Activated T-cell treated with anti-CD3 and anti-CD28 coated beads for 48 hours (primary cell): ENCODE results near the gene KCTD17.

Experiments
- DNase-seq: peaks from one replicate; pipeline ENCODE4 v3.0.0-alpha.2; 2020; ENCODE audit warnings: low read depth

Gene KCTD17, protein sequence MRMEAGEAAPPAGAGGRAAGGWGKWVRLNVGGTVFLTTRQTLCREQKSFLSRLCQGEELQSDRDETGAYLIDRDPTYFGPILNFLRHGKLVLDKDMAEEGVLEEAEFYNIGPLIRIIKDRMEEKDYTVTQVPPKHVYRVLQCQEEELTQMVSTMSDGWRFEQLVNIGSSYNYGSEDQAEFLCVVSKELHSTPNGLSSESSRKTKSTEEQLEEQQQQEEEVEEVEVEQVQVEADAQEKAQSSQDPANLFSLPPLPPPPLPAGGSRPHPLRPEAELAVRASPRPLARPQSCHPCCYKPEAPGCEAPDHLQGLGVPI

DNA sequence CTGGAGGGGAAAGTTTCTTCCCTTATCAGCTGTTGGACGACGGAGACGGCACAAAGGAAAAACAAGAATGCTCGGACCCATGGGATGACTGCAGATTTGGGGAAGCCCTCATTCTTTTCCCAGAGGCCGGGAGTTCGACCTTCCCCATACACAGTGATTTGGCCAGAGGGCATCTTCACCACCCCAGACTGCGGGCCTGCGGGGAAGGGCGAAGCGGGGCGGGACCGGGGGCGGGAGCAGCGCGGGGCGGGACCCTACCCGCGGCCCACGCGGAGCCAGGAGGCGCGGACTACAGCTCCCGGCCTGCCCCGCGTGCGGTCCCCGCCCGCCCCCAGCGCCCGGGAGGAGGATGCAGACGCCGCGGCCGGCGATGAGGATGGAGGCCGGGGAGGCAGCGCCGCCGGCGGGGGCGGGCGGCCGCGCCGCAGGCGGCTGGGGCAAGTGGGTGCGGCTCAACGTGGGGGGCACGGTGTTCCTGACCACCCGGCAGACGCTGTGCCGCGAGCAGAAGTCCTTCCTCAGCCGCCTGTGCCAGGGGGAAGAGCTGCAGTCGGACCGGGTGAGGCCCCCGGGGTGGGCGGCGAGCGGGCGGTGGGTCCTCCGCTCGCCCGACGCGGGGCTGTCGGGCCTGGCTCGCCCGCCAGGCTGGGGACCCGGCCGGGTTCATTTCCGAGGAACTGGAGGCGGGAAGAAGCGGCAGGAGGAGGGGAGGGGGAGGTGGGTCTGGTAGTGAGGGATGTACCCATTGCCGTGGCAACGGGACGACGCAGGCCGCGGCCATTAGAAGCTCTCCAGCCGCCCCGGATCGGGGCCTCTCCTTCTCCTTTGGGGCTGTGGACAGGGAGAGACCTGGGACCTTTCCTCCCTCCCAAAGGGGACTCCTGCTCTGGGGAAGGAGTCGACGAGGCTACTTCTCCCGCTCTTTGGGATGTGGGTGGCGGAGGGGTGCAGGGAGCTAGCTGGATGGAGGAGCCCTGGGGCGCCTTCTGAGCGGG lies at the start of gene KCTD17:
TSS of gene KCTD17 (plus strand) at position 352 of the 995 bp plus-strand sequence. CDS start at position 371, 19 bp downstream.
- peak; percentile 81 for DNase-seq

DNA sequence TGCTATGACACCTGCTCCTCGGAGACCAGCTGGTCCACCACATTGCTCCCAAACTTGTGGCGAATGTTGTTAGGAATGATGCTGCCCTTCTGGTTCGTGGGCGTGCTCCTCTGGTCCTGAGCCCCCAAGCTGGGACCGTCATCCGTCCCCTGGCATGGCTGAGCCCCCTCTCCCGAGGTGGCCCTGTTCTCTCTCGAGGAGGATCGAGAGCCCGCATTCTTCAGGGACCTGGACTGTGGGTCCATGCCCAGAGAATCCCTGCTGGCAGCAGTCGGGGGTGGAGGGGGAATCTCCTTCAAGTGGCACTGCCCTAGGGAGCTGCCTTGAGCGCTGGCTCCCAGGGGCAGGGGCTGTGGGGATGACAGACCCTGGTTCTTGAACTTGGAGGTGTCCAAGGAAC lies 49.7 kb upstream of the KCTD17 start:
- DNase-seq, result no peak

DNA sequence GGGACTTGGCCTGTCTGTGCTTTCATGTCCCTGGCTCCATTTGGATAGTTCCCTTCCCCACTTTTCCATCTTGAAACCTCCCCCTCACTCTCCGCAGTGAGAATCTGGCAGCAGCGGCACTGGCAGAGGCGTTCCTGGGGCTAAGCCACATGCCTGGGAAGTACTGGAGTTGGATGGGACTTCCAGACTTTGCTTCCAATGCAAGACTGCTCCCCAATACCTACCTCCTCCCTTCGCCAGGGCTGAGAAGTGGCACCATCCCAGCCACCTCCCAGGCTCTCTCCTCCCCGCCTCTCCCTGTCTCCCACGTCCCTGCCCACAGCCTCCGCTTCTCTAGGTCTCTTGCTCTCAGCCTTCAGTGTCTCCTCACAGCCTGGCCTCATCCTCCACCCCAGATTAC lies 48.9 kb upstream of the KCTD17 start:
- no peak for DNase-seq

DNA sequence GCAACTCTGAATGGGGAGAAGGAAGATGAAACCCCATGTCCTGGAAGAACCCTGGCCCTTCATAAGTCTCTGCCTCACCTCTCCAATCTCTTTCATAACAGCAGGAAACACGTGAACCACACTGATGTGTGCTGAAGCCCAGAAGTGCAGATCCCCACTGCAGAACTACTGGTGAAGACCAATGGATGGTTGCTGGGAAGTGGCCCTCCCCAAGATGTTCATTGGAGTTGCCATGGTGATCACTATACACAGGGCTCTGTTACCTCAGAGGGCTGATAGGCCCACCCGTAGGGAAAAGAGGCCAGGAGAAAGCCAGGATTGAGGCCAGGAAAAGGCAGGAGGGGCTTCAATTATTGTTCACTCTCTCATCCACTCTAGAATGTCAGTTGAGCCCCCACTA lies 43.9 kb upstream of the KCTD17 start:
- DNase-seq, result no peak

DNA sequence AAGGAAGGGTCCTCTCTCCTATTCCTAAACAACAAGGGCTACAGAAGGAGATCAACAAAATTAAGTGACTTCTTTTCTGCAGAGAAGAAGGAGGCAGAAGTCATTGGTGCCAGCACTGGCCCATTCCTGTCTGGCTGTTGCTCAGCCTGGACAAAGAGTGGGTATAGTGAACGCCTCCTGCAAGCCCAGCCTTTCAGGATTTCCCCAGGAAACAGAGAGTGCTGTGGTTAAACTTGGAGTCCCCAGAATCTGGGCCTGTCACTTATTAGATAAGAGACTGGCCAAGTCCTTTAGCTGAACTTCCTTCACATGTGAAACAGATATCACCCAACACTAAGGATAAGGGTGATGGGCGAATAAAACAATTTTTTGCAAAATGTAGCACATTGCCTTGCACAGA lies 43.2 kb upstream of the KCTD17 start:
- no peak for DNase-seq

DNA sequence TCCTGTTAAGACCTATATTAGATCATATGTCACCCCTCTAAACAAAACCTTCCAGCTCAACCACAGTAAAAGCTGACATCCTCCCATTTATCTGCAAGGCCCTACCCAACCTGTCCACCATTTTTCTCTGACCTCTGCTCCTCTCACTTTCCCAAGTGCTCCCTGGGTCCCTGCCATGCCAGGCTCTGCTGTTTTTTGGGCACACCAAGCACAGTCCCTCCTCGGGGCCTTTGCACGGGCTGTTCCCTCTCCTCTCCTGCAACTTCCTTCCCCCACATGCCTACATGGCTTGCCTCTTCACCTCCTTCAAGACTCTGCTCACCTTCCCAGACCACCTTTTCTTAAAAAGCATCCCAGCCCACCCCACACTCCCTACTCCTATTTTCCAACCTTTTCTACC lies 42.1 kb upstream of the KCTD17 start:
- no peak for DNase-seq

DNA sequence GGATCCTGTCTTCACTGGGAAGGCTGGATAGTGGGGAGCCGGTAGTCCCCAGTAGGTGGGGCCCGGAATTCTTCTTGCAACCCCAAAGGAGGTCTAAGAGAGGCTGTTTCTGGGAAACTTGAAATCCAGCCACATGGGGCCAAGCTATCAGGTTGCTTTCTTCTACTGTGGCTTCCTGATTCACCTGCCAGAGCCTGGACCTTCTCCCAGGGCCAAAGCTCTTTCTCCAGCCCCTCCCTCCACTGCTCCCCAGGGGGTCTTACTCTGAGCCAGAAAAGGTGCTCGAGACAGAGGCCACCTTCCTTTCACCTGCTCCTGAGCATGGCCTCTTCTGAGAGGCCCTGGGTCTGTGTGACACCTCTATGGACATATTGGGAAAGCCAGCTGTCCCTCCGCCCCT lies 41.4 kb upstream of the KCTD17 start:
- DNase-seq, result no peak

DNA sequence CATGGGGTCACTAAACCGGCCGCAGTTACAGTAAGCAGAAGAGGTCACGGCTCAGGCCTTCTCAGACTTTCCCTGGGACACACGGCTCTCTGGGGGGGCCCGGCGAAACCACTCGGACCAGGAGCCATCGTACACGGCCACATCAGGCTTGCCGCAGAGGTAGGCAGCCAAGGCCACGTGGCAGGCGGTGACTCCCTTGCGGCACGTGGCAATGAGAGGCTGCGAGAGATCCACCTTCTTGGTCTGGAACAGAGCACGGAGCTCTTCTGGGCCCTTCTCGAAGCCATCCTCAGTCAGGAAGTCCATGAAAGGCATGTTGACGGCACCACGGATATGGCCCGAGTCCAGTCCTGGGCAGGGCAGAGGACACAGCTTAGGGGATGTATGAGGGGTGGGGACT lies 40.6 kb upstream of the KCTD17 start:
- no peak for DNase-seq

DNA sequence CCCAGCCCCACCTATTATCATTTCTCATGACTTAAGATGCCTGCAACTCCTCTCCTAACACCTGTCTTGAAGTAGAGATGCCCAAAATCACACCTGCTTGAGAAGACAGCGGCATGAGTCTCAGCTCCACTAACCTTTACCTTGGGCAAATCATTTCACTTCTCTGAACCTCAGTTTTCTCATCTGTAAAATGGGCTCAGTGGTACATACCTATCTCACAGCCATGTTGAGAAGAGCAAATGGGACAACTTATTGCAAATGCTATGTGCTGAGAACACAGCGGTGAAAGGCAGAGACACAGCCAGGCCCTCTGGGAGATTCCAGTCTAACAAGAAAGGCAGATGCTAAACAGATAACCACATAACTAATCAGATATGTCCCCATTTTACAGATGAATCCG lies 40.1 kb upstream of the KCTD17 start:
- no peak for DNase-seq

DNA sequence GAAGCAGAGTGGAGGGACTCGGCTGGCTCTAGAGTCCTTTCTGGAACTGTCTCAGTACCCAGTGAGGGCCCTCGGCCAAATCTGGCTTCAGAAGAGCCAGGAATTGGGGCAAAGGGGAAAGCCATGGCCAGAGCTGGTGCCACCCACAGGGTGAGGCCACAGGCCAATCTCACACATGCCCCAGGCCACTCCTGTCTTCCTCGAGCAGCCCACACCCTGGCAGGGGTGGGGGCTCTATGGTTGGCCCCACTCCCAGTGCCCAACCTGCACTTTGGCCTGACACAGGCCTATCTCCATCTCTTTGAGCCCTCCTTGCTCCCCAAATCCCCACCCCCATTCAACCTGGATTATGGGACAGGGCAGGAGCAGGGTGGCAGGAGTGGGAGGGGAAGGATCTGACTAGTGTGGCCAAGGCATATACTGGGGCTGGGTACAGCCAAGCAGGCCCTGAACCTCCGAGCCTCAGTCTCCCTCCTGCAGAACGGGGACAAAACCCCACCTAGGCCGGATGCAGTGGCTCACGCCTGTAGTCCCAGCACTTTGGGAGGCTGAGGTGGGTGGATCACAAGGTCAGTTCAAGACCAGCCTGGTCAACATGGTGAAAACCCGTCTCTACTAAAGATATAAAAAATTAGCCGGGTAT lies 39.2 kb upstream of the KCTD17 start:
- DNase-seq, result no peak

DNA sequence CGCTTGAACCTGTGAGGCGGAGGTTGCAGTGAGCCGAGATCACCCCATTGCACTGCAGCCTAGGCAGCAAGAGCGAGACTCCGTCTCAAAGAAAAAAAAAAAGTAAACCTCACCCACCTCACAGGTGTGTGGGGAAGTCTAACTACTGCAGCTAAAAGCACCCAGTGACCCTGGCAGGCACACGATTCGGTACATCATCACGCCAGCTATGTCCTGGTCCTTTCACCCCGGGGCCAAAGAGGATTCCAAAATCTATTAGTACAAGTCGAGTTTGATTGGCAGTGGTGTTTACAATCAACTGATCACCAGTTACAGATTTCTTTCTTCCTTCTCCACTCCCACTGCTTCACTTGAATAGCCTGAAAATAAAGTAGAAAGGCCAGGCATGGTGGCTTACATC lies 38.6 kb upstream of the KCTD17 start:
- no peak for DNase-seq

DNA sequence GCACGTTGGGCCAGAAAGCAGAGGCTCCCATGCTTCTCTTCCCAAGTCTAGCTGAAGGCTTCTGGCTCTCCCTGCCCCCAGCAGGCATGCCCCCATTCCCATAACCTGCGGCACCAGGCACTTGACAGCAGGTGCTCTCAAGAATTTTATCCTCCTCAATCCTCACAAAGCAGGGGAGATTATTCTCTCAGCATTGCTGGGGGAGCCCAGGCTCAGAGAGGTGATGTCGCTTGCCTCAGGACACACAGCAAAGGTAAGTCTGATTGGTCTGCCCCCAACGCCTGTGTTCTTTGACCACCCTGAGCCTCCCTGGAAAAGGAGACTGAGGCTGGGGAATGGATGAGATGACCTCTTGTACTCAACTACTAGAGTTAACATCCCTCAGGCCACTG lies 37.1 kb upstream of the KCTD17 start:
- no peak for DNase-seq

DNA sequence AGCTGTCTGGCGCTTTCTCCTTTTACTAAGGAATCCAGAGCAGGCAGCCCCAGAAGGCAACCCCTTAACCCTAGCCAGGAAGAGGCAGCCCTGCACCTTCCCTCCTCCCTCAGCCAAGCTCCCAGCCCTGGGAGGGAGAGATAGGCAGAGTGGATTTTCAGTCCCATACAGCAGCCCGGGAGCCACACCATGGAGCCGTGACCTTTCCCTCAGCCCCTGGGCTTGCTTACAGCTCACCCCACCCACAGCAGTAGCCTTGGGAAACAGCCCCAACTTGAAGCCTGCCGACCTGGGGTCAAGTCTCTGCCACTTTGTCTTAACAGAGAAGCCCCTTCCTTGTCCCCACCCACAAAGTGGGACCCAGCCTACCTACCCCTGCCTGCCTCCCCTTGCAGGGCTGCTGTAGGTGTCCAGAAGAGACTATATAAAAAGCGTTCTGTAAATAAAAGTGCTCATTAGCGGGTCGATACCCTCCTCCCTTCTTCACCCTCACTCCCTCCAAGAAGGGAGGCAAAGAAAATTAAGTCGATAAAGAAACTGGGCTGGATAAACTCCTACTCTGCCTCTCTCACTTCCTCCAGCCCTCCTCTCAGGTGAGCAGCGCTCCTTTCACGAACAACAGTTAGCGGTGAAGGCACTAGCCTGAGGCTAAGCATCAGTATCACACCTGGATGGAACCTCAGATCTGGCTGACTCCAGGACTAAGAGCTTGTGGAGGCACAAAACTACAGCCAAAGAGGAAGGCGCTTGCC lies 36.5 kb upstream of the KCTD17 start:
- no peak for DNase-seq

DNA sequence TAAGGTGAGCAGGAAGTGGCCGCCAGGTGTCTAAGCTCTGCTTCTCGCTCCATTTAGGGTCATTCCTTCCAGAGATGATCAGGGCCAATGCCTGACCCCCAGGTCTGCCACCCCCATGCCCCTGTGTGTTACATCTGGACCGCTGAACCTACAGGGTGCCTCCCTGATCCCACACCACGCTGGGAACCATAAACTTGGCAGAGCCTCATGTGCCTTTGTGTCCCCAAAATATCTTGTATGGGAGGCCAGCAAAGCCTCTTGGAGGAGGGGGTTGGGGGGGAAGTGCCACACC lies 36.0 kb upstream of the KCTD17 start:
- no peak for DNase-seq

DNA sequence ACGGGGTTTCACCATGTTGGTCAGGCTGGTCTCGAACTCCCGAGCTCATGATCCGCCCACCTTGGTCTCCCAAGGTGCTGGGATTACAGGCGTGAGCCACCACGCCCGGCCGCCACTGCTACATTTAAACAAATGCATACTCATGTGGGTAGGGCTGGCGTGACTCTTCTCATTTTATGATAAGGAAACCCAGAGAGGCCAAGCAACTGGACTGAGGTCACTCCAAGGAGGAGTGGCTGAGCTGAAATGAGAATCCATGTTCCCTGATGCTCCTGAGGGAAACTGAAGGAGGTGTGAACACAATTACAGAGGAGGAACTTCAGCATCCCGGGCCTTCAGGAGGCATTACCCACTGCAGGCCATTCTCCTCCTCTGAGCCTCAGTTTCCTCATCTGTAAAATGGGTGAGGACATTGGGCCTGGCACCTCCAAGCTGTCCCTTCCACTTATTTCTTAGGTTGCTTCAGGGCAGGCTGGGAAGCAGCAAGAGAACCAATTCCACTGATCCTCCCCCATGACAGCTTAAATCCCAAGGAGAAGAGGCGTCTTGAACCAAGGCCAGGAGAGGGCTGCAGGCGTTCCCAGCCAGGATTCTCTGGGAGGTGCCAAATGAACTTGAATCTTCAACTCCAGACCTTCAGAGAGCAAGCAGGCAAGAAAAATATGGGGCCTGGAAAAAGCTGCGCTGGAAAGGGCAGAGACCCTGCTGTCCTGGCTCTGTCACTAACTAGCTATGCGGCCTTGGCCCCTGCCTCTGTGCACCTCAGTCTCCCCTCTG lies 35.2 kb upstream of the KCTD17 start:
- DNase-seq, result no peak

DNA sequence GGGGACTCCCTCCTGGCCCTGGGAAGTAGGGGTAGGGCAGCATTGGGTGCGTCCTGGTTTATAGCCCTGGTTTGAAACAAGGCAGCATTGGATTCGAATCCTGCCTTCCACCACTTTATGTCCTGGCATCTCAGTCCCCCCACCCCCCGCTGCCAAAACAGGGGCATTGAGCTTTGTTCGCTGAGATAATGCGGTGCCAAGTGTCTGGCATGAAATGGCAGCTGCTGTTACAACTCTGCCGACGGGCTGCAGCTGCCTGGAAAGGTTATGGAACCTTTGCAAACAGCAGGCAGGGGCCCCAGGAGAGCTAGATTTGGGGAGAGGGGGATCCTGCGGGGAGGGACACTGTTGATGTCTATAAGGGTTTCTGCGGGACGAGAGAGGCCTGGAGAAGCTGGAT lies 34.2 kb upstream of the KCTD17 start:
- no peak for DNase-seq

DNA sequence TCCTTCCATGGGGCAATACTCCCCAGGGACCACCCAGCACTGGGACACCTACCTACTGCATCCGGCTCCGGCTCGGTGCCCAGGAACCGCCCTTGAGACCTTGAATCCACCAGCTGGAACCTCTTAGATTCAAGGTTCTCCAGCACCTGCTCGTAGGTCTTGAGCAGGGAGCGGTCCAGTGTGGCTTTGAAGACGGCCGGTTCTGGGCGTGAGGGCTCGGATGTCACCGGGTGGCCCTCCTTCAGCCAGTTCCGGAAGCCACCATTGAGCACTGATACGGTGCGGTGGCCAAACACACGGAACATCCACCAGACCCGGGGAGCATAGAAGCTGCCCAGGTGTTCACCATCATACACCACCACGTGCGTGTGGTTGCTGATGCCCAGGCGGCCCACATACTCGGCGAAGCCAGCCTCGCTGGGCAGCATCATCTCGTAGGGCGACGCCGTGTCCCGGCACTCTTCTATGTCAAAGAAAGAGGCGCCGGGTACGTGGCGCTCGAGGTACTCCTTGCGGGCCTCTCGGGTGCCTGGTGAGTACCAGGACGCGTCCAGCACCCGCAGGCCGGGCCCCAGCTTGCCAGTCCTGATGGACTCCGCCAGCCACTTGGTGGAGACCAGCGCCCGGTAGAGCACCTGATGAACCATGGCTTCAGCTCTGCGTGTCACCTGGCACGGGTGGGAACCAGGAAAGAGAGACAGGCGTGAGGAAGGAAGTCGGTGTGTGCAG lies 33.3 kb upstream of the KCTD17 start:
- no peak for DNase-seq

DNA sequence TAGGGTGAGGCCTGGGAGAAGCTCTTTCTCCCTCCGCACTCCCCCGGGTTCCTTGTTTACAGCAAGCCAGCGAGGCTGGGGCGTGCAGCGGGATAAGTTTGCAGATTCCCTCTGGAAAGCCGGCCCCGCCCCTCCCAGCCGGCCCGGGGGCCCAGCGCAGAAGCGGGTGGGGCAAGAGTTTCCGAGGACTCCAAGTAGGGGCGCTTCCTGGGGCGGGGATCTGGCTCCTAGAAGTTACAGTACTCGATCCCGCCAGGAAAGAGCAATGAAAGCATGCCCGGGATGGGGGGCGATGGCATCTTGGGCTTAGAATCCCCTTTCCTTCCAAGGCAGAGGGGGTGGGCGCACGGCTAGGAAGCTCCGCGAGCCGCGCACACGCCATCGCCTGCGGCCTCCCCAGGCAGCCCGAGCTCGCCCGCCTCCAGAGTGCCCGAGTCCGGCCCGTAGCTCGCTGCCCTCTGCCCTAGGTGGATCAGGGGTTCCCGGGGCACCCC lies 32.7 kb upstream of the KCTD17 start:
- DNase-seq, result no peak

DNA sequence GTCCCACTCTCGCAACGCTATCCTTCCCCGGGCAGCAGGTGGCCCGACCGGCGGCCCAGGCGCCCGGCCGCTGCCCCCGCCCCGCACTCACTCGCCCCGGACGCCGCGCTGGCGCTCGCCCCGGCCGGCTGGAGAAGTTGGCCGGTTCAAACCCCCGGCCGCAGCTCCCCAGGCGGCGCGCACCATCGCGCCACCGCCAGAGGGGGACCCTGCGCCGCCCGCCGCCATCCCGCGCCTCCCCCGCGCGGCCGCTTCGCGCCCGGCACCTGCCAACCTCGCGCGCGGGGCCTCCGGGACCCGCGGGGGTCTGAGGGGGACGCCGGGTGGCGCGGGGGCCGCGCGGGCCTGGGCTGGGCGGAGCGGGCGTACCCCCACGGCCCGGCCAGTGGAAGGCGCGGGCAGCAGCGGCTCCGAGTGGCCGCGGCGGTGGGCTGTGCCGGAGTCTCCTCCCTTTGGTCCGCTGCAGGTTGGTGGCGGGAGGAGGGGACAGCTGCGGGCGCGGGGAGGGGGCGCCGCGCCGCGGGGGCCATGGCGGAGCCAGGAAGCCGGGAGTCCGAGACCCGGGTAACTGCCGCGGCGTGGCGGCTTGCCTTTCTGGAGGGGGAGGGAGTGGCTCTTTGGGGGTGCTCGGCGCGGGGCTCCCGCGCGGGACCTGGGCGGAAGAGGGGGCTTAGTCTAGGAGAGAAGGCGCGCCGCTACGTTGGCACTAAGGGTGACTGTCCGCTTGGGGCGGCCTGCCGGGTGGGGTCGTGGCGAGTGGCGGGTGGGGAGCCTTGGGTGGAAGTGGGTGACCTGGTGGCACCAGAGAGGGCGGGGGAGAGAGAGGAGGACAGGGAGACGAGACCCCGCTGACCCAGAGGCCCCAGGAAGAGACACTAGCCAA lies 32.0 kb upstream of the KCTD17 start, which contains the start of the genes MPST and TST:
TSS of gene MPST (plus strand) at position 434 of the 883 bp plus-strand sequence. CDS start at position 529, 95 bp downstream.
TSS of gene TST (minus strand) at position 139 of the 883 bp plus-strand sequence. CDS start 715 bp downstream, outside the sequence.
- DNase-seq, result peak; percentile 27

DNA sequence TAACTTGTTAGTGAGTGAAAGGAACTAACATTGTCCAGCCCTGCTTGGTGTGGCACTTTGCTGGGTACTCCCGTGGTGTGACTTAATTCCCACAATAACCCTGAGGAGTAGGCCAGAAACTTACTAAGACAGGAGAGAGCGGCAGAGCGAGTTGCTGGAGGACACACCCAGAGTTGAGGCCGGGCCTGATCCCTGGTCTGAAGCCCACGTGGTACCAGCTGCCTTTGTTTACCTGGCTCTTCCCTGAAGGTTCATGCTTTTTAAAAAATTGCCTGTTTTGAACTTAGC lies 31.4 kb upstream of the KCTD17 start:
- DNase-seq, result no peak
